HG03064 (cell line): ENCODE data around the gene ACTR1B.
"Not testable (repeated sequence)": the region's sequence is repeated elsewhere in the genome, so short reads cannot be mapped to it uniquely, and the experiment has no call there.

ENCODE experiments used
- ATAC-seq: cut with Tn5 transposase; IDR thresholded peaks from one replicate; pipeline ENCODE4 v1.9.1; 2021; ENCODE audit warnings: low read depth; ENCODE audit not compliant: unreplicated experiment

ACTR1B gene

GRCh38 chr2:97620492-97620891 is 43.4 kb downstream of the ACTR1B start:
- ATAC-seq, result not testable (repeated sequence)

GRCh38 chr2:97618939-97619827 is 44.7 kb downstream of the ACTR1B start:
- not testable (repeated sequence) for ATAC-seq

GRCh38 chr2:97617911-97618310 is 45.9 kb downstream of the ACTR1B start:
- ATAC-seq, result no peak

GRCh38 chr2:97615746-97616145 is 48.1 kb downstream of the ACTR1B start:
- ATAC-seq, result not testable (repeated sequence)

- ATAC-seq, result not testable (repeated sequence)
These were observed 51.9 kb downstream of the ACTR1B start for GRCh38 chr2:97611895-97612294.

GRCh38 chr2:97608745-97609144 is 55.1 kb downstream of the ACTR1B start:
- not testable (repeated sequence) for ATAC-seq
